OCI-LY7 (cell line): ENCODE measurements around the gene COX19.

Source experiments
- EZH2phosphoT487 ChIP-seq: fragments of 200-600 bp; sonication (generic); IDR thresholded peaks from 2 replicates; pipeline ENCODE4 v1.6.1; 2018; ENCODE audit warnings: low read depth, borderline replicate concordance, mild to moderate bottlenecking, mixed run types, antibody characterized with exemption, low read length, moderate library complexity, mixed read lengths
- TF ChIP-seq, protein P1 (sequence below): fragments of 200-600 bp; sonication (generic); conservative IDR thresholded peaks from 2 replicates; pipeline ENCODE4 v1.5.1; 2014; ENCODE audit warnings: mild to moderate bottlenecking, antibody characterized with exemption, low read length, moderate library complexity, mixed read lengths

DNA sequence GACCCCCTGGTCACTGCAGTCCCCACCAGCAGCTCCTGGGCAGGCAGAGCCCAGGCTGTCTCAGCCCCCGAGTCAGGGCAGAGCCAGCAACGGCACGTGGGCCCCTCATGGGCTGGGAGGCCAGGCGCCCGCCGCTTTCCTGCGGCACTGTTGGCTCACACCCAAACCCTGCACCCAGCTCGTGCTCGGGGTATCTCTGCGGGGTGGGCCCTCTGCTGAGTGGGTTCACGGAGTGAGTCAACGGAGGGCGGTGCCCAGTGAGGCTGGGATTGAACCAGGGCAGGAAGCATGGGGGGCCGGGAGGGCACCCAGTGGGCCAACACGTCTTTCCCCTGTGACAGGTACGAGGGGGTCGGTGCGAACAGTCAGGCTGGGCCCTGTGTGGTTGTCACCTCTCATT is 49.7 kb downstream of the COX19 start:
- TF ChIP-seq, protein P1, sequence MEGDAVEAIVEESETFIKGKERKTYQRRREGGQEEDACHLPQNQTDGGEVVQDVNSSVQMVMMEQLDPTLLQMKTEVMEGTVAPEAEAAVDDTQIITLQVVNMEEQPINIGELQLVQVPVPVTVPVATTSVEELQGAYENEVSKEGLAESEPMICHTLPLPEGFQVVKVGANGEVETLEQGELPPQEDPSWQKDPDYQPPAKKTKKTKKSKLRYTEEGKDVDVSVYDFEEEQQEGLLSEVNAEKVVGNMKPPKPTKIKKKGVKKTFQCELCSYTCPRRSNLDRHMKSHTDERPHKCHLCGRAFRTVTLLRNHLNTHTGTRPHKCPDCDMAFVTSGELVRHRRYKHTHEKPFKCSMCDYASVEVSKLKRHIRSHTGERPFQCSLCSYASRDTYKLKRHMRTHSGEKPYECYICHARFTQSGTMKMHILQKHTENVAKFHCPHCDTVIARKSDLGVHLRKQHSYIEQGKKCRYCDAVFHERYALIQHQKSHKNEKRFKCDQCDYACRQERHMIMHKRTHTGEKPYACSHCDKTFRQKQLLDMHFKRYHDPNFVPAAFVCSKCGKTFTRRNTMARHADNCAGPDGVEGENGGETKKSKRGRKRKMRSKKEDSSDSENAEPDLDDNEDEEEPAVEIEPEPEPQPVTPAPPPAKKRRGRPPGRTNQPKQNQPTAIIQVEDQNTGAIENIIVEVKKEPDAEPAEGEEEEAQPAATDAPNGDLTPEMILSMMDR = no peak
- no peak for TF ChIP-seq EZH2phosphoT487
